GM12801 (cell line): ENCODE data around the gene MEG3.

Source experiments
- CTCF ChIP-seq: IDR thresholded peaks from one replicate; pipeline ENCODE4 v1.5.1; 2011; ENCODE audit warnings: control low read depth; ENCODE audit not compliant: insufficient read length; ENCODE audit errors: extremely low read depth

Gene MEG3

GRCh38 chr14:100780246-100780645 is 45.7 kb upstream of the MEG3 start:
- no peak for TF ChIP-seq CTCF

DNA sequence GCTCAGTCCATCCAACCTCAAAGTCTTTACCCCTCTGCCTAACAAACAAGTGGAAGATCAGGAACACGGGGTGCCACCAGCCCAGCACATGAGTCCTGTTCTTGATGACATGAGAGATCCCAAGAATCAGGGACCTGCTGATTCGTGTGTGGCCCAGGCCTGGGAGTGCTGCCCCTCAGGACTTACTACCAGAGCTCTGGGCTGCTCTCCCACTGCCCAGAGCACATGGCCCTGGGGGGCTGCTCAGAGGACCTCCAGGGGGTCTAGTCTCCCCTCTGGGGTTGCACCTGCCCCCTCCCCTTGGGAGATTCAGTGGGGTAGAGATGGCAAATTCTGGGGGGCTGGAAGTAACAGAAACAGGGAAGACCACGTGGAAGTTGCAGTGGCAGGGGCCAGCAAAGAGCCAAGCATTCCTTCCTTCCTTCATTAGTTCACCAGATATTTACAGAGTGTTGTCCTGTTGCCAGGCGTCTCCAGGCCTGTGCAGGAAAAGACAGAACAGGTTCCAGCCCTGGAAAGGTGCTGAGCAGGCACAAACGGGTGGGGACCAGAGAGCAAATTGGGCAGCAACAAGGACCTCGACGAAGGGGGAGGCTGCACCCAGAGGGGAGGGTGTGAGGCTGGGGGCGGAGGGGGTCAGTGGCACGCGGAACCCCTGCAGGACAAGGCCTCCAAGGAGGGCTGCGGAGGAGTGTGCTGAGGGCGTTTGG is 45.1 kb upstream of the MEG3 start:
- TF ChIP-seq CTCF, result no peak

- TF ChIP-seq CTCF, result no peak
These were observed 44.0 kb upstream of the MEG3 start for GRCh38 chr14:100781952-100782351.

- TF ChIP-seq CTCF, result no peak
These were observed 43.2 kb upstream of the MEG3 start for GRCh38 chr14:100782516-100783320.

- no peak for TF ChIP-seq CTCF
These were observed 42.1 kb upstream of the MEG3 start for GRCh38 chr14:100783630-100784370.

- TF ChIP-seq CTCF, result no peak
These were observed 41.2 kb upstream of the MEG3 start for GRCh38 chr14:100784523-100785337.

DNA sequence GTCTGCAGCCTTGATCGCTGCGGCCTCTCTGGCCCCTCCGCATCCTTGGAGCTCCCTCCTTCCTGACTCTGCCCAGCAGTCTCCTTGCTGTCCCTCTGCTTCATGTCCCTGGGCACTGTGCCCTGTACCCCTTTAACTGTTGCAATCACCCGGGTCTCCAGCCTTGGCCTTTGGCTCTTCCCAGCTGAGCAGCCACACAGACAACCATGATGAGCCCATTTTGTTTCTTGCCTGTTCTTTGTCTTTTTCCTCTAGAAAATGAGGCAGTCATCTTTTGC is 40.6 kb upstream of the MEG3 start:
- TF ChIP-seq CTCF, result no peak
